ENCODE results near the gene ILDR1.

ILDR1 gene

GRCh38 chr3:122019493-122019892, 2.6 kb downstream of the ILDR1 start:
- no peak for TF ChIP-seq CTCF (IDR thresholded peaks at IDR 0.05; ENCODE audit: control insufficient read depth, extremely low read depth, insufficient read depth)
- no peak overlapping the region for H3K4me3 ChIP-seq (ENCODE audit: low read depth, low read length)
- no peak for DNase-seq (ENCODE audit: low read depth)

GRCh38 chr3:122014741-122015140, 7.3 kb downstream of the ILDR1 start:
- no peak for DNase-seq (ENCODE audit: low read depth)
- TF ChIP-seq CTCF (IDR thresholded peaks at IDR 0.05; ENCODE audit: control insufficient read depth, extremely low read depth, insufficient read depth), result no peak
- no peak overlapping the region for H3K4me3 ChIP-seq (ENCODE audit: low read depth, low read length)

- no peak for DNase-seq (ENCODE audit: low read depth)
- H3K4me3 ChIP-seq (ENCODE audit: low read depth, low read length), result no peak overlapping the region
- TF ChIP-seq CTCF (IDR thresholded peaks at IDR 0.05; ENCODE audit: control insufficient read depth, extremely low read depth, insufficient read depth), result no peak
Measured at GRCh38 chr3:122013448-122013925, 8.6 kb downstream of the ILDR1 start.

GRCh38 chr3:122012821-122013220, 9.2 kb downstream of the ILDR1 start:
- no peak for DNase-seq (ENCODE audit: low read depth)
- TF ChIP-seq CTCF (IDR thresholded peaks at IDR 0.05; ENCODE audit: control insufficient read depth, extremely low read depth, insufficient read depth), result no peak
- H3K4me3 ChIP-seq (ENCODE audit: low read depth, low read length), result no peak overlapping the region

GRCh38 chr3:122011396-122011795, 10.7 kb downstream of the ILDR1 start:
- no peak for DNase-seq (ENCODE audit: low read depth)
- no peak overlapping the region for H3K4me3 ChIP-seq (ENCODE audit: low read depth, low read length)
- TF ChIP-seq CTCF (IDR thresholded peaks at IDR 0.05; ENCODE audit: control insufficient read depth, extremely low read depth, insufficient read depth), result no peak

GRCh38 chr3:122010506-122010905, 11.5 kb downstream of the ILDR1 start:
- H3K4me3 ChIP-seq (ENCODE audit: low read depth, low read length), result no peak overlapping the region
- TF ChIP-seq CTCF (IDR thresholded peaks at IDR 0.05; ENCODE audit: control insufficient read depth, extremely low read depth, insufficient read depth), result no peak
- DNase-seq (ENCODE audit: low read depth), result no peak

- no peak for TF ChIP-seq CTCF (IDR thresholded peaks at IDR 0.05; ENCODE audit: control insufficient read depth, extremely low read depth, insufficient read depth)
- no peak for DNase-seq (ENCODE audit: low read depth)
- no peak overlapping the region for H3K4me3 ChIP-seq (ENCODE audit: low read depth, low read length)
Measured at GRCh38 chr3:122008166-122008565, 13.9 kb downstream of the ILDR1 start.

All from LNCaP clone FGC (cell line).